HepG2 (cell line): ENCODE data around the gene ST3GAL4.

ENCODE experiments used
- BCLAF1 ChIP-seq: fragments of 450-650 bp; IDR thresholded peaks from 2 replicates; pipeline ENCODE4 v1.6.1; 2017; ENCODE audit warnings: mild to moderate bottlenecking
- CC2D1A ChIP-seq: sonication (generic); formaldehyde crosslinking; IDR thresholded peaks from 2 replicates; pipeline ENCODE4 v1.8.1; 2023; ENCODE audit warnings: mild to moderate bottlenecking, missing genetic modification reagents
- JARID2 ChIP-seq: sonication (generic); formaldehyde crosslinking; IDR thresholded peaks from 2 replicates; pipeline ENCODE4 v1.8.1; 2023; ENCODE audit warnings: missing genetic modification reagents, inconsistent platforms; ENCODE audit not compliant: insufficient replicate concordance
- ZBTB7A ChIP-seq: sonication (generic); formaldehyde crosslinking; IDR thresholded peaks from 2 replicates; pipeline ENCODE4 v1.8.0; 2022; ENCODE audit warnings: mild to moderate bottlenecking, missing genetic modification reagents

DNA sequence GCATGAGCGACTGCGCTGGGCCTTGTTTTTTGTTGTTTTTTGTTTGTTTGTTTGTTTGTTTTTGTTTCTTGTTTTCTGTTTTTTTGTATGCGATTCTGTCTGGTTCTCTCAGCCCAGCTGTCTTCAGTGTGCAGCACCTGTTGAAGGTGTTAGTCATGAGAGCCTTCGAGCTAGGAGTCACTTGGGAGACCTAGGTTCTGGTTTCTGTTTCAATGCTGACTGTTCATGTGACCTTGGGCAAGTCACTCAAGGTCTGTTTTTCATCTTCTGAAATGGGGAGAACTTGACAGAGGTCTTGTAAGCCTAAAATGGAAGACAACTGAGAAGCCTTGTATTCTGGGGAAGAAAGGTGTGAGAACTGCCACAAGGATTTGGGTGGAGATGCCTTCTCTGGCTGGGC lies 49.8 kb upstream of the ST3GAL4 start:
- TF ChIP-seq JARID2: no peak
- no peak for TF ChIP-seq ZBTB7A (CRISPR knock-in tag)
- no peak for TF ChIP-seq CC2D1A
- TF ChIP-seq BCLAF1: no peak
